ENCODE data around the gene SIL1.
"Not testable (repeated sequence)": the region's sequence is repeated elsewhere in the genome, so short reads cannot be mapped to it uniquely, and the experiment has no call there.

Gene SIL1

DNA sequence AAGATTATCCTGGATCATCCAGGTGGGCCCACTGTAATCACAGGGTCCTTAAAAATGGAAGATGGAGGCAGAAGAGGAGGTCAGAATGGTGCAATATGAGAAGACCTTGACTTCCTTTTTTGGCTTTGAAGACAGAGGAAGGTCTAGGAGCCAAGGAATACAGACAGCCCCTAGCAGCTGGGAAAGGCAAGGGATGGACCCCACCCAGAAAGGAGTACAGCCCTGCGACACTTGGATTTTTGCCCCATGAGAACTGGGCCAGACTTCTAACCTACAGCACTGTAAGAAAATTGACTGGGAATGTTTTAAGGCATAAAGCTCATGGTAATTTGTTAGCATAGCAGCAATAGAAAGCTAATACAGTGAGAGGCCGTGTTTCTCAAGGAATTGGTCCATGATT lies 256.1 kb downstream of the SIL1 start:
- DNase-seq (ENCODE audit: low read depth): no peak
- no peak overlapping the region for H3K4me3 ChIP-seq (ENCODE audit: low read depth, low read length)

DNA sequence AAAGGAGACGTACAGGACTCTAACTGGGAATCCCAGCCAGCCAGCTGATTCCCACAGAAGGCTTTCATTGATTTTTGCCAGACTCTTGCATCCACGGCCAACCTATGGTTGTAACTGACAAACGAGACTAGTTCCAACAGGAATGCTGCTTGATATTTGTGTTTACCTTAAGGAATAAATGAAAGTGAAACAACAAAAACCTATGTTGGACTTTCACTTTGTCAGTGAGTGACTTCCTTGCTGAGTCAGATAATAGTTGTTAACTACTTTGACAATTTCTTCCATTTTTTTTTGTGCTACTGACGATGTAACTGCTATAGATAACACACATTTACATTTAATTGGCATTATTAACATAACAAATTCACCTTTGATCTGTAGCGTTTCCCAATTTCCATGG lies 259.6 kb downstream of the SIL1 start:
- DNase-seq (ENCODE audit: low read depth): no peak
- H3K4me3 ChIP-seq (ENCODE audit: low read depth, low read length): no peak overlapping the region

- H3K4me3 ChIP-seq (ENCODE audit: low read depth, low read length): no peak overlapping the region
- DNase-seq (ENCODE audit: low read depth): no peak
Observed at GRCh38 chr5:138937392-138938387, 260.5 kb downstream of the SIL1 start.

DNA sequence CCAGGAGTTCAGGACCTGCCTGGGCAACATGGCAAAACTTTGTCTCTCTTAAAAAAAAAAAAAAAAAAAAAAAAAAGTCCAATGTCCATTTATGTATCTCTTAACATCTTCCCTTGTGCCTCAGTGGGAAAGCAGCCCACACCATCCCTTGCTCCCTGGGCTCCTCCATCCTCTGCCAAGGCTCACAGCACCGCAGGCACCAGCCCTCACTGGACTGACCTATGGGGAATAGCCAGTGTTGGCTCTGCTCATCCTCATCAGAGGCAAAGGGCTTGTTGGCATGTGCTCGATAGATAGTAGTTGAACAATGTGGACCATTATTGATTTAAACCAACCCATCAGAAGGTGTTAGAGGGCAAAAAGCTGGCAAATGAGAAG lies 261.2 kb downstream of the SIL1 start:
- H3K4me3 ChIP-seq (ENCODE audit: low read depth, low read length): no peak overlapping the region
- DNase-seq (ENCODE audit: low read depth): no peak

- H3K4me3 ChIP-seq (ENCODE audit: low read depth, low read length): no peak overlapping the region
- no peak for DNase-seq (ENCODE audit: low read depth)
Observed at GRCh38 chr5:138936225-138936967, 261.8 kb downstream of the SIL1 start.

DNA sequence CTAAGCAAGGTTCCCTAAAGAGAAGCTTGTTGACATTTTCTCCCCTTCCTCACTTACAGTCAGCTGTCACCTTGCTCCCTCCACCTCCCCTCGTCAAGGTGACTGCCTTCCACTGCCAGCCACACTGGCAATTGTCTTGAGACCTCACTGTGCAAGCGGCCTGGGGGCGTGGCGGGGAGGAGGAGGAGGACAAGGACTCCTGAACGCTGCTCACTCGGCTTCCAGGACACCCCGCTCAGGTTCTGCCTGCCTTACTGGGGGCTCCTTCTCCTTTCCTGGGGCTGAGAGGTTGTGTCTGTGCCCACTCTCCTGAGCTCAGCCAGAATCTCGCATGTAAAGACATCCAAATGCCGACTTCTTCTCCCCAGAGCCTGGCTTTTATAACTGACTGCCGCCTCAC lies 262.7 kb downstream of the SIL1 start:
- H3K4me3 ChIP-seq (ENCODE audit: low read depth, low read length): no peak overlapping the region
- DNase-seq (ENCODE audit: low read depth): no peak

- no peak for DNase-seq (ENCODE audit: low read depth)
- no peak overlapping the region for H3K4me3 ChIP-seq (ENCODE audit: low read depth, low read length)
Observed at GRCh38 chr5:138934971-138935370, 263.2 kb downstream of the SIL1 start.

DNA sequence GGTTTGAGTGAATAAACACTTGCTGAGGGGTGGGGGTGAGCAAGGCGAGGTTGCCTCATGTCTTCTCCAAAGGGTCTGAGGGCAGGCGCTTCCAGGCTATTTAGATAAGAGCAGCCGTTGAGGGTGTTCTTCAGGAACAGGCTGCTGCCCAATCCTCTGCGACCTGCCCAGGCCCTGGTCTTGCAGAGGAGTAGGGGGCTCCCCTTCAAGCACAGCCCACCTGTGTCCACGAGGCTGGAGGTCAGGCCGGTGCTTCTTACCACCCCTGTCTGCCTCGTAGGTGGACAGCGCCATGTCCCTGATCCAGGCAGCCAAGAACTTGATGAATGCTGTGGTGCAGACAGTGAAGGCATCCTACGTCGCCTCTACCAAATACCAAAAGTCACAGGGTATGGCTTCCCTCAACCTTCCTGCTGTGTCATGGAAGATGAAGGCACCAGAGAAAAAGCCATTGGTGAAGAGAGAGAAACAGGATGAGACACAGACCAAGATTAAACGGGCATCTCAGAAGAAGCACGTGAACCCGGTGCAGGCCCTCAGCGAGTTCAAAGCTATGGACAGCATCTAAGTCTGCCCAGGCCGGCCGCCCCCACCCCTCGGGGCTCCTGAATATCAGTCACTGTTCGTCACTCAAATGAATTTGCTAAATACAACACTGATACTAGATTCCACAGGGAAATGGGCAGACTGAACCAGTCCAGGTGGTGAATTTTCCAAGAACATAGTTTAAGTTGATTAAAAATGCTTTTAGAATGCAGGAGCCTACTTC lies 264.5 kb downstream of the SIL1 start:
- no peak overlapping the region for H3K4me3 ChIP-seq (ENCODE audit: low read depth, low read length)
- no peak for DNase-seq (ENCODE audit: low read depth)

DNA sequence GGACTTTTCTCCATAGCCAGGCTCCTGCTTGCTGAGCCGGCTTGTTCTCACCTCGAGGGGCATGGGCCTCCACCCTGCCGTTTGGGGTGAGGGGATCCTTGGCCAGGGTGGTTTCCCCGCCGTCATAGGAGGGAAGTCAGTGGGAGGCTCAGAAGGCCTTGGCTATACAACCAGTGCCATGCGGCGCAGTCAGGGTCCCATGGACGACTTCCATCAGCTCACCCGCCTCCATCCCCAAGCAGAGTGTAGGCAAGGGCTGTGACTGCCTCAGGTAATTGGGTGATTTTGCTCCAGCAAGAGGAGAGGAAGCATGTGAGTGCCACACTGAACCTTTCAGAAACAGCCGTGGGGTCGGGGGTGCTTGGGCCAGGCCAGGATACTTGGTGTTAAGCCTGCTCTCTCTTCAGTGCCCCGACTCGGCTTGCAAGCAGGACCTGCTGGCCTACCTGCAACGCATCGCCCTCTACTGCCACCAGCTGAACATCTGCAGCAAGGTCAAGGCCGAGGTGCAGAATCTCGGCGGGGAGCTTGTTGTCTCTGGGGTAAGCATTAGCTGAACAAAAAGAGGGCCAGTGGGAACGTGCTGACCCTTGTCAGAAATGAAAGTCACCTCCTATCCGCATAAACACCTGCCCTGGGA lies 265.9 kb downstream of the SIL1 start:
- H3K4me3 ChIP-seq (ENCODE audit: low read depth, low read length): no peak overlapping the region
- DNase-seq (ENCODE audit: low read depth): no peak

DNA sequence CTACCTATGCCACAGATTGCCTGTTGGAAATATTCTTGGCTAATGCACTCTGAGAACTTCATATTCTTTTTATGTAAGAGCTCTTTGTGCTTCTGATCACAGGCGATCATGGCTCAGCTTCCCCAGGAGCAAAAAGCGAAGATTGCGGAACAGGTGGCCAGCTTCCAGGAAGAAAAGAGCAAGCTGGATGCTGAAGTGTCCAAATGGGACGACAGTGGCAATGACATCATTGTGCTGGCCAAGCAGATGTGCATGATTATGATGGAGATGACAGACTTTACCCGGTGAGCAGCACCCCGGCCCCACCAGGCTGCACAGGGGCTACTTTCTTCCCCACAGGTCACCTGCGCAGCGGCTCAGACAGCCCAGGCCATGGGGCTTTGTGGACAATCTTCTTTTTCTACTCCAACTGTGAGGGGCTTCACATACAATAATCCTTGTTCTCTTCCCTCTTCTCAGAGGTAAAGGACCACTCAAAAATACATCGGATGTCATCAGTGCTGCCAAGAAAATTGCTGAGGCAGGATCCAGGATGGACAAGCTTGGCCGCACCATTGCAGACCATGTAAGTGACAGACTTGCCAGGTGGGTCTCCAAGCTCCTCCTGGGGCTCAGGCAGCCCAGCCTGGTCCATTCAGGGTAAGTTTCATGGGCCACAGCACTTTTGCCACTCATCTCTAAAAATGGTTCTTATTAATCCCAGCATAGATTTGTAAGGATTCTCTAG lies 267.6 kb downstream of the SIL1 start:
- DNase-seq (ENCODE audit: low read depth): no peak
- no peak overlapping the region for H3K4me3 ChIP-seq (ENCODE audit: low read depth, low read length)

DNA sequence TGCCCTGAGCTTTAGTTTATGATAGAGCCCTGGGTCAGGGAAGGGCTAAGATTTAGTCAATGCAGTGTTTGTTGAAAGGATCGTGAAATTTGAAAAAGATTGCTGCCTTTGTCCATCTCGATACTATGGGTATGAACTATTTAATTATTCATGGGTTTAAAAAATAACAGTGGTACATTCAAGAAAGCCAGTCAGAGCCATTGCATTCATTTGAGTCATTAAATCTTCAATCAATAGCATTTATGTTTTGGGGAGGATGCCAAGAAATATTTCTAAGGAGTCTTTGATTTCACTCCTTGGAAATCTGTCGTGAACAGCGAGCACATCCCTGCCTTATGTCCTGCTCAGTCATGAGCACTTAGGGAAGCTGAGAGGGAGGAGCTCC lies 268.6 kb downstream of the SIL1 start:
- H3K4me3 ChIP-seq (ENCODE audit: low read depth, low read length): no peak overlapping the region
- DNase-seq (ENCODE audit: low read depth): no peak

- no peak overlapping the region for H3K4me3 ChIP-seq (ENCODE audit: low read depth, low read length)
- DNase-seq (ENCODE audit: low read depth): peak; percentile 9
Observed at GRCh38 chr5:138927979-138928378, 270.2 kb downstream of the SIL1 start.

GRCh38 chr5:138927544-138927943 lies 270.6 kb downstream of the SIL1 start:
- H3K4me3 ChIP-seq (ENCODE audit: low read depth, low read length): no peak overlapping the region
- DNase-seq (ENCODE audit: low read depth): no peak

- no peak for DNase-seq (ENCODE audit: low read depth)
- H3K4me3 ChIP-seq (ENCODE audit: low read depth, low read length): no peak overlapping the region
Observed at GRCh38 chr5:138926688-138927448, 271.3 kb downstream of the SIL1 start.

- H3K4me3 ChIP-seq (ENCODE audit: low read depth, low read length): no peak overlapping the region
- DNase-seq (ENCODE audit: low read depth): no peak
Observed at GRCh38 chr5:138926257-138926656, 271.9 kb downstream of the SIL1 start.

DNA sequence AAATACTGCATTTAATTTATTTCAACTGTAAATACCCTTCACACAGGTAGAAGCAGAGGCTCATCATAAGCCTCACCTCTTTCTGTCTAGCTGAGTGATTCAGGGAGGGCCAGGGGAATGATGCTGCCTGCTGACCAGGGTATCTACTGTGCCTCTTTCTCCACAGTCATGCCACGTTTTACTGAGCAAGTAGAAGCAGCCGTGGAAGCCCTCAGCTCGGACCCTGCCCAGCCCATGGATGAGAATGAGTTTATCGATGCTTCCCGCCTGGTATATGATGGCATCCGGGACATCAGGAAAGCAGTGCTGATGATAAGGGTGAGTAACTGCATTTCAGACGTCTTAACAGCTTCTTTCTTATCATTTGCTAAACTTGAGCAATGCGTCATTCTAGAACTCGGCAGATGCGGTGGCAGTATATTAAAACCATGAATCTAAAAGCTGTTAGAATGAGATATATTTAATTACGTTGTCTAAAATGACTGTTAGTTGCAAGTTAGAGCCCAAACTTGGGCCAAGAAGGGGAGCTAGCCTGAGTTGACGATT lies 273.0 kb downstream of the SIL1 start:
- DNase-seq (ENCODE audit: low read depth): no peak
- no peak overlapping the region for H3K4me3 ChIP-seq (ENCODE audit: low read depth, low read length)

DNA sequence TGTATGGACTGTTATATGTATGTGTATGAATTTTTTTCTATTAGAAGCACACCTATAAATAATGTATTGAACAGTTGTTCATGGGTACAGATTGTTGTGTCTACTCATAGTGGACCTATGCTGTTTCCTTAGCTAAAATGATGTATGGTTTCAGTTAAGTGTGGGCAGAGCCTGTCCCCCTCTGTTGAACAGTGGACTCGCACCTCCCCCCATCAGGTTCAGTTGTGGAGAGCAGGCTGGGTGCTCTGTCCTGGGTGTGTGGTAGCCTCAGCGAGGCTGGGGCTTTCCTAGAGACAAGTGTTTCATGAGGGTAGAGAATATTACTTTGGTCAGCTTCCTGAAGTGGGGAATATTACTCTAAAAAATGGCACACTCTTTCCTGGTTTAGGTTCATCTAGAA lies 275.7 kb downstream of the SIL1 start:
- DNase-seq (ENCODE audit: low read depth): no peak
- H3K4me3 ChIP-seq (ENCODE audit: low read depth, low read length): no peak overlapping the region

- not testable (repeated sequence) for DNase-seq (ENCODE audit: low read depth); H3K4me3 ChIP-seq (ENCODE audit: low read depth, low read length)
Observed at GRCh38 chr5:138921362-138921761, 276.8 kb downstream of the SIL1 start.
